Loucy (cell line): ENCODE results near the gene MRPL48.

ENCODE experiments used
- CTCF ChIP-seq: fragments of 200-600 bp; sonication (generic); conservative IDR thresholded peaks from 2 replicates; pipeline ENCODE4 v1.5.1; 2014; ENCODE audit warnings: mild to moderate bottlenecking, antibody characterized with exemption, low read length
- EZH2phosphoT487 ChIP-seq: fragments of 200-600 bp; IDR thresholded peaks from 2 replicates; pipeline ENCODE4 v1.6.1; 2018; ENCODE audit warnings: antibody characterized with exemption, mild to moderate bottlenecking, moderate library complexity, borderline replicate concordance

- TF ChIP-seq EZH2phosphoT487 (no peak), CTCF (no peak)
Observed at GRCh38 chr11:73749118-73749517, 38.6 kb upstream of the MRPL48 start.
